Endothelial cell (in vitro differentiated cells): ENCODE measurements around the gene SETD7. TPM values are rescaled to one million over a fixed set of nuclear protein-coding genes. Genes with fewer than 3 reads are reported as not detected.

ENCODE experiments used
- DNase-seq: peaks from one replicate; pipeline ENCODE4 v3.0.0; 2021; ENCODE audit warnings: low spot score
- H3K27ac Mint-ChIP-seq: one replicate; pipeline ENCODE4 v1.8.0; 2021; ENCODE audit warnings: mixed read lengths, inconsistent platforms; ENCODE audit not compliant: unreplicated experiment
- H3K27me3 Mint-ChIP-seq: one replicate; pipeline ENCODE4 v1.8.0; 2021; ENCODE audit warnings: mild to moderate bottlenecking, moderate library complexity, mixed read lengths, inconsistent platforms; ENCODE audit not compliant: unreplicated experiment
- H3K36me3 Mint-ChIP-seq: one replicate; pipeline ENCODE4 v1.8.0; 2021; ENCODE audit warnings: mild to moderate bottlenecking, low read depth, mixed read lengths, inconsistent platforms; ENCODE audit not compliant: unreplicated experiment
- H3K4me1 Mint-ChIP-seq: one replicate; pipeline ENCODE4 v1.8.0; 2021; ENCODE audit warnings: mild to moderate bottlenecking, mixed read lengths, inconsistent platforms; ENCODE audit not compliant: unreplicated experiment
- H3K4me3 Mint-ChIP-seq: one replicate; pipeline ENCODE4 v1.8.0; 2021; ENCODE audit warnings: mild to moderate bottlenecking, mixed read lengths, inconsistent platforms; ENCODE audit not compliant: unreplicated experiment
- H3K9me3 Mint-ChIP-seq: one replicate; pipeline ENCODE4 v1.8.0; 2021; ENCODE audit warnings: mixed read lengths, inconsistent platforms; ENCODE audit not compliant: unreplicated experiment
- CTCF ChIP-seq: fragments of 200-600 bp; sonication (generic); IDR thresholded peaks from one replicate; pipeline ENCODE4 v1.5.0; 2021; ENCODE audit warnings: antibody characterized with exemption; ENCODE audit not compliant: unreplicated experiment
- total RNA-seq: library from RNA; stranded (reverse); fragmentation: NEBNext Ultra II Directional; extraction: Animal tissue kit (Norgen Biotek cat#: 25700); gene quantifications from one replicate; pipeline ENCODE4 v1.2.1, GENCODE V29; 2021; ENCODE audit not compliant: unreplicated experiment

SETD7 gene
- total RNA-seq, 1 donor from 2014 or later: 8.4 TPM

- Mint-ChIP-seq H3K27ac (peak overlapping the region; percentile 78), H3K4me3 (peak overlapping the region; percentile 94), H3K36me3 (peaks cover 5% of the 10 kb centered on the region), H3K27me3 (peaks cover 18% of the 10 kb centered on the region), H3K9me3 (peaks cover 4% of the 10 kb centered on the region), H3K4me1 (peaks cover 19% of the 10 kb centered on the region)
- DNase-seq: peak; percentile 50
- TF ChIP-seq CTCF: no peak
Observed at GRCh38 chr4:139556724-139557555, 921 bp upstream of the SETD7 start.

- peaks cover 24% of the 10 kb centered on the region for H3K4me1 Mint-ChIP-seq
- no peak overlapping the region for H3K27ac Mint-ChIP-seq
- peaks cover 18% of the 10 kb centered on the region for H3K27me3 Mint-ChIP-seq
- TF ChIP-seq CTCF: no peak
- H3K4me3 Mint-ChIP-seq: peak overlapping the region; percentile 94
- no peak for DNase-seq
- H3K9me3 Mint-ChIP-seq: peaks cover 4% of the 10 kb centered on the region
- peaks cover 5% of the 10 kb centered on the region for H3K36me3 Mint-ChIP-seq
Observed at GRCh38 chr4:139555705-139556070, 331 bp downstream of the SETD7 start.

DNA sequence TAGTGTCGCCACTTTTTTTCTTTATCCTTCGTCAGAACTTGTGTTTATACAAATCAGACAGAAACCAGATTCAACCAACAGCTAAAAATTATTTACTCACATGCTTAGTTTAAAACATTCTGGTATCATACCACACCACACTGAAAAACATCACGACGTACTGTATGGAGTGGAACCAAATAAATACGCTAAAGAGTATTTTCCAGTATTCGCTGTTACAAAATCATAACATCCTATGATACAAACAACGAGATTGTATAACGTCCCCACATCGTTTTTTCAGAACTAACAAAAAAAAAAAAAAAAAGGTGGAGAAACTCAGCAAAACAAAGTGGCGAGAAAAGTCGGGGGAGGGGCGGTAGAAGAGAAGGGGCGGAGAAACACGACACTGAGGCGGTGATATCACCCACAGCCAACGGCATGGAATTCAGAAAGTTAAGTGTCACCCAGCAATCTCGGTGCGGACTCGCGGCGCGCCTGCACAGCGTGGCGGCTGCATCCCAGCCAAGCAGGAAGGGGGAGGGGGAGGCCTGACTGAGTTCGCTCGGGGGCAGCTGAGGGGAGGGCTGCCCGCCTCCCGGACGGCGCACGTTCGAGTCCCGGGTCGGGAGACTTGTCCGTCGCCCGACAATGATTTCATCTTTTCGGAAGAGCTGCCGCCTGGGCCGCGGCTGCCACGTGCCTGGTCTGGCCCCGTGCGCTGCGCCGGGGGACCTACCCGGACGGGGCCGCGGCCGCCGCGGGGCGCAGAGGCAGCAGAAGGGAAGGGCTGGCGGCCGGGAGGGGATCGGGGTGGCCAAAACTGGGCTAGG, 920 bp downstream of the SETD7 start:
- peak overlapping the region; percentile 94 for H3K4me3 Mint-ChIP-seq
- H3K27me3 Mint-ChIP-seq: peaks cover 18% of the 10 kb centered on the region
- H3K4me1 Mint-ChIP-seq: peaks cover 21% of the 10 kb centered on the region
- TF ChIP-seq CTCF: no peak
- peaks cover 5% of the 10 kb centered on the region for H3K36me3 Mint-ChIP-seq
- peak; percentile 80 for DNase-seq
- H3K27ac Mint-ChIP-seq: peak overlapping the region; percentile 92
- peaks cover 4% of the 10 kb centered on the region for H3K9me3 Mint-ChIP-seq

GRCh38 chr4:139554642-139554892, 1.5 kb downstream of the SETD7 start:
- Mint-ChIP-seq H3K36me3 (peaks cover 5% of the 10 kb centered on the region), H3K27me3 (peaks cover 18% of the 10 kb centered on the region), H3K4me3 (peak overlapping the region; percentile 94), H3K27ac (peak overlapping the region; percentile 92), H3K9me3 (peaks cover 4% of the 10 kb centered on the region), H3K4me1 (peaks cover 21% of the 10 kb centered on the region)
- DNase-seq: no peak
- no peak for TF ChIP-seq CTCF
